ENCODE results near the gene GAB1.

GAB1 gene

DNA sequence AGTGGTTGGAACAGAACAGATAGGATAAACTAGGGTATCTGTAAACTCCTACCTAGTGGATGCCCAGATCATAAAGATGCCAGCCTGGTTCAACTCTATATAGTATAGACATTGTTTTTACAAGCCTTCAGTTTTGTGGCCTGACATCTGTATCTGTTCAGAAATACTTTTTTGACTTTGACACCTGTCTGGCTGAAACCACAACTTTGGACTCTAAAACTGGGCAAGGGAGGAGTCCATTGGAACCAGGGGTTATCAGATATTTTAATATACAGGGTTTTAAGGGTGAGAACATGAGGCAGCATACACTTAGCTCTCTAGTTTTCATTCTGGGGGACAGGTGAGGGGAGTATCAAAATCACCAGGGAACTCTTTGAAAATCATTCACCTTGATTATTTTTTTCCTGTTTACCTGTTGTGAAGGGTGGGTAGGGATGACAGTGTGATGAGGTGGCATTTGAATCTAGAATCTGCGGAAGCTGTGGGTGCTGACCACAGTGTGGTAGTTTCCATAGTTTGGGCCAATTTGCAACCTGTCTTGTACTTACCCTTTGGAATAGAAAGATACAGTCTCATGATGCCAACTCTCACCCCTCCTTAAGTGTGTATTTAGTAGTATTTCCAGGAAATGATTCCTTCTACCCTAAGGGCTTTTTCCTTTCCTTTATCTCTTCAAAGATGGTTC lies 20.6 kb downstream of the GAB1 start:
- no peak overlapping the region for H3K4me3 ChIP-seq (replicated peaks; ENCODE audit: low read depth, low read length)
- no peak for DNase-seq (ENCODE audit: low read depth)
- TF ChIP-seq, protein P1, sequence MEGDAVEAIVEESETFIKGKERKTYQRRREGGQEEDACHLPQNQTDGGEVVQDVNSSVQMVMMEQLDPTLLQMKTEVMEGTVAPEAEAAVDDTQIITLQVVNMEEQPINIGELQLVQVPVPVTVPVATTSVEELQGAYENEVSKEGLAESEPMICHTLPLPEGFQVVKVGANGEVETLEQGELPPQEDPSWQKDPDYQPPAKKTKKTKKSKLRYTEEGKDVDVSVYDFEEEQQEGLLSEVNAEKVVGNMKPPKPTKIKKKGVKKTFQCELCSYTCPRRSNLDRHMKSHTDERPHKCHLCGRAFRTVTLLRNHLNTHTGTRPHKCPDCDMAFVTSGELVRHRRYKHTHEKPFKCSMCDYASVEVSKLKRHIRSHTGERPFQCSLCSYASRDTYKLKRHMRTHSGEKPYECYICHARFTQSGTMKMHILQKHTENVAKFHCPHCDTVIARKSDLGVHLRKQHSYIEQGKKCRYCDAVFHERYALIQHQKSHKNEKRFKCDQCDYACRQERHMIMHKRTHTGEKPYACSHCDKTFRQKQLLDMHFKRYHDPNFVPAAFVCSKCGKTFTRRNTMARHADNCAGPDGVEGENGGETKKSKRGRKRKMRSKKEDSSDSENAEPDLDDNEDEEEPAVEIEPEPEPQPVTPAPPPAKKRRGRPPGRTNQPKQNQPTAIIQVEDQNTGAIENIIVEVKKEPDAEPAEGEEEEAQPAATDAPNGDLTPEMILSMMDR (IDR thresholded peaks at IDR 0.05; ENCODE audit: low read length, missing control alignments) = no peak

DNA sequence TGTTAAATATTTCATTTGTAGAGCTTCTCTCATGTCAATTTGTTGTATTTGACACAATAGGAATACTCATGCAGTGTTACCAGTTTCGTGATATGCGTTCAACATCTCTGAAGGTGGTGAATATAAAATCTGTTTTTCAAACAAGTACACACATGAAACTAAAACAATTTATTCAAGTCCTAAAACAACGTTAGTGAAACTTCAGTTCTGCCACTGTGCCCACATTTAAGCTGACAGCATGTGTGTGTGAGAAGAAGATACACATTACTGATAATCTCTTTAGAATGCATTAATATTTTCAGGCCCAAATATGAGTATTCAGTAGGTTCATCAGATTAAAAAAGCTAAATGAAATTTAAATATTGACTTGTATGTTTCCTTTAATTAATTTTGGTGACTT lies 21.7 kb downstream of the GAB1 start:
- no peak overlapping the region for H3K4me3 ChIP-seq (replicated peaks; ENCODE audit: low read depth, low read length)
- TF ChIP-seq, protein P1 (IDR thresholded peaks at IDR 0.05; ENCODE audit: low read length, missing control alignments) = no peak
- no peak for DNase-seq (ENCODE audit: low read depth)

DNA sequence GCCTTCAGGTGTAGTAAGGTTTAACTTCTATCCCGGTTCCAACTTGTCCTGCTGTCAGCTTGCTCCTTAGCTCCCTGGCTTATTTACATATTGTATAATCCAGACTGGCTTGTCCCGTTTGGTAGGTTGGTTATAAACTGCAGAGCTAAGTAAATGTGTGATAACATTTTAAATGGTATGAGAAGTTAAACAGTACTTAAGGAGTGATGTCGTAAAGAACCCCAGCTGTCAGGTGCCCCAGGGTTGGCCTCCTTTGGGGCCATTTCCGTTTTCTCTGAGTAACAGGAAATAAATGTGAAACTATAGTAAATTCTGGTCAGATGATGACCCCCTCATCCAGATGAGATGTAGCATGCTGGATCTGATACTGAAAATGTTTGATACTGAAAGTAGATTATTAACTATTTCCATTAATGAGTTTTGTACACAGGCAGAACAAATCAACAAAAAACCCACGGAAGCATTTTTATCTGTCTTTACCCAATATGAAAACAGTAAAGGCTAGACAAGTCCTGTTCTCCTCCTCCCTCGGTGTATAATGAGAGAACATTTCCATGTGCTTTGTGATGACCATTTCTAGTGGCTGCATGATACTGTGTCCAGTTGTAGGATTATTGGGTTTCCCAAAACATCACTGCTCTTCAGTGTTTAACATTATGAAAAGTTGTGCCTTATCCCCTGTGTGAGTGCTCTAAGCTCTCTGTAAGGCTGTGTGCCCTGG lies 22.4 kb downstream of the GAB1 start:
- TF ChIP-seq, protein P1 (IDR thresholded peaks at IDR 0.05; ENCODE audit: low read length, missing control alignments) = no peak
- peak; percentile 83 for DNase-seq (ENCODE audit: low read depth)
- peak overlapping the region; percentile 8 for H3K4me3 ChIP-seq (replicated peaks; ENCODE audit: low read depth, low read length)

DNA sequence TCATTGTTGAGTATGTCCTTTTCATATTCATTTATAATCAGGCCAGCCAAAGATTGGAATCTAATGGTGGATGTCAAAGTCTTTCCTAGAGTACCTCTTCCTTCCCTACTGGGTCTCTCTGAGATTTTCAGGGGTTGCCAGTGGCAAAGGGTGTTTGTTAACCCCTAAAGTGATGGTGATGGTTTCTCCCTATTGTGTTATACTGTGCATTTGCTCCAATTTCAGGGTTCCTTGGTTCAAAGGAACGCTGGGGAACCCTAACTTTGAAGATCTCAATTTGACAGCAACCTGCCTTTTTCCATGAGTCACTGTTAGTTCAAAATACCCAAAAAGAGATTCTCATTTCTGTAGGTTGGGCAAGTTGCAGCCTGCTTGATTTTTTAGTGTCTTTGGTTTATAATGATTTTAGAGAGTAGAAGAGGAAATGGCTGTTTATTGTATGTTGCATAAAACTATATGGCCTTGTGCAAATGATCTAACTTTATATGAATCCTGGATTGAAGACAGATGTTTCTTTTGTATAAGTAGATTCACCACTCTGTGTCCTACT lies 23.0 kb downstream of the GAB1 start:
- TF ChIP-seq, protein P1 (IDR thresholded peaks at IDR 0.05; ENCODE audit: low read length, missing control alignments) = no peak
- no peak for DNase-seq (ENCODE audit: low read depth)
- no peak overlapping the region for H3K4me3 ChIP-seq (replicated peaks; ENCODE audit: low read depth, low read length)

DNA sequence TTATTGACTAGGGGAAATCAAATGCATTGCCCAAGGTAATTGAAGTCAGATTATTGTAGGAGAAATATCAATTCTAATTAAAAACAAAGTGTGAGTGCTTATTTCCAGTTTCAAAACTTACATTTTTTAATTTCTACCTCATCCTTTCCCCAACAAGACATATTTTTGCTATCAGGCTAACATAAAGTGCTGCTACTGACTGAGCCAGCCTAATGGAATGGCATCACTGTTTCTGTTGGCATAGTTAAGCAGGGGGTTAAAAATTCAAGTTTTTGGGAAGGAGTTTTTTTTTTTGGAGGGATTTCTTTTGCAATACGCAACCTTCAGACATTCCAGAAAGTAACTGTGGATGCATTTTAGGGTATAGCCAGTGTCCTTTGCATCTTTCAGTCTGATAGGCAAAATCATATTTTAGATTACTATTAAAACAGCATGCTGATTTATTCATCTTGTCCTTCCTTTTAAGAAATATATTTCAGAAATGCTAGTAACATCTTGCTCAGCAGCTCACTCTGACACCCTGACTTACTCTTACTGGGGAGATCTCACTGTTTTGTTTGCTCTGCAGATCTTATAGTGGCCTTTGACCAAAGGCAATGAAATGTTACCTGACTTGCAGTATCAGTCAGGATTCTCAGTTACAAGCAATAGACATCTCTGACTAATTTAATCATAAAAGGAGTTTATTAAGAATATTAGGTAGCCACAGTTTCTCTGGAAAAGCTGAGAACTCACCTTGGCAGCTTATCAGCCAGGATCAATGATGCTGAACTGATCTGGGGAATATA lies 24.4 kb downstream of the GAB1 start:
- H3K4me3 ChIP-seq (replicated peaks; ENCODE audit: low read depth, low read length) = no peak overlapping the region
- no peak for DNase-seq (ENCODE audit: low read depth)
- TF ChIP-seq, protein P1 (IDR thresholded peaks at IDR 0.05; ENCODE audit: low read length, missing control alignments) = no peak

DNA sequence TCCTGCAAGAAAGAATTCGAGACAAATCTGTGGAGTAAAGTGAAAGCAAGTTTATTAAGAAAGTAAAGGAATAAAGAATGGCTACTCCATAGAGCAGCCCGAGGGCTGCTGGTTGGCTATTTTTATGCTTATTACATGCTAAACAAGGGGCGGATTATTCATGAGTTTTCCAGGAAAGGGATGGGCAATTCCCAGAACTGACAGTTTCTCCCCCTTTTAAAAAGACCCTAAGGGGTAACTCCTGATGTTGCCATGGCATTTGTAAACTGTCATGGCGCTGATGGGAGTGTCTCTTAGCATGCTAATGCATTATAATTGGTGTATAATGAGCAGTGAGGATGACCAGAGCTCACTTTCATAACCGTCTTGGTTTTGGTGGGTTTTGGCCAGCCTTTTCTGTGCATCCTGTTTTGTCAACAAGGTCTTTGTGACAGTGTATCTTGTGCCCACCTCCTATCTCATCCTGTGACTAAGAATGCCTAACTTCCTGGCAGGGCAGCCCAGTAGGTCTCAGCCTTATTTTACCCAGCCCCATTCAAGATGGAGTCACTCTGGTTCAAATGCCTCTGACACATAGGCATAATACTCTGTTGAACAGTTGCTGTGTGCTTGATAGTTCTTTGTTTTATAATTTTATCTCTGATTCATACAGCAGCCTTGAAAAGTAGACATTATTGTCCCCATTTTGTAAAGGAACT lies 25.8 kb downstream of the GAB1 start:
- H3K4me3 ChIP-seq (replicated peaks; ENCODE audit: low read depth, low read length) = no peak overlapping the region
- TF ChIP-seq, protein P1 (IDR thresholded peaks at IDR 0.05; ENCODE audit: low read length, missing control alignments) = no peak
- no peak for DNase-seq (ENCODE audit: low read depth)

Data from fibroblast of pulmonary artery (primary cell).